Lower leg skin (tissue), 3 donors: ENCODE results near the gene ZMYND11.

Experiments
- POLR2A ChIP-seq, 2 donors: fragments of 450-650 bp; IDR thresholded peaks; one replicate each; pipeline ENCODE4 v1.6.1; 2016 to 2017; ENCODE audit warnings: antibody characterized with exemption in 2 of 2, mild to moderate bottlenecking in 1 of 2, moderate library complexity in 1 of 2
- TF ChIP-seq, protein P1 (sequence below), 3 donors: fragments of 450-650 bp; IDR thresholded peaks; one replicate each; pipeline ENCODE4 v1.5.1; 2016; ENCODE audit warnings: antibody characterized with exemption in 3 of 3, mild to moderate bottlenecking in 3 of 3, moderate library complexity in 2 of 3

DNA sequence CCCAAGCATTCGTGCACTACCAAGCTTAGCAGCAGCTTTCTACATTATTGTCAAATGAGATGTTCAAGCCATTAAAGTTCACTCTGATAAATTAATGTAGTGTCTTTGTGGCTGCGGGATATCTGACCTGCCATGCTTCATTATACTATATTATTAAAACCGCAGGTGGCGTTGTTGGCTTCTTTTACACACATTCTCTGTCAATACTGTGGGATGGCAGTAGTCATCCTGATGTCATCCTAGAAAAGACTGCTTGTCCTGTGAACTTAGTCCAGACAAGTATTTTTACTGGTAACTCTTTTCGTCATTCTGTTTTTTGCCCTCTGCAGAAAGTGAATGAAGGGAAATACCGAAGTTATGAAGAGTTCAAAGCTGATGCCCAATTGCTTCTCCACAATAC, 103.9 kb downstream of the ZMYND11 start:
- TF ChIP-seq, protein P1, sequence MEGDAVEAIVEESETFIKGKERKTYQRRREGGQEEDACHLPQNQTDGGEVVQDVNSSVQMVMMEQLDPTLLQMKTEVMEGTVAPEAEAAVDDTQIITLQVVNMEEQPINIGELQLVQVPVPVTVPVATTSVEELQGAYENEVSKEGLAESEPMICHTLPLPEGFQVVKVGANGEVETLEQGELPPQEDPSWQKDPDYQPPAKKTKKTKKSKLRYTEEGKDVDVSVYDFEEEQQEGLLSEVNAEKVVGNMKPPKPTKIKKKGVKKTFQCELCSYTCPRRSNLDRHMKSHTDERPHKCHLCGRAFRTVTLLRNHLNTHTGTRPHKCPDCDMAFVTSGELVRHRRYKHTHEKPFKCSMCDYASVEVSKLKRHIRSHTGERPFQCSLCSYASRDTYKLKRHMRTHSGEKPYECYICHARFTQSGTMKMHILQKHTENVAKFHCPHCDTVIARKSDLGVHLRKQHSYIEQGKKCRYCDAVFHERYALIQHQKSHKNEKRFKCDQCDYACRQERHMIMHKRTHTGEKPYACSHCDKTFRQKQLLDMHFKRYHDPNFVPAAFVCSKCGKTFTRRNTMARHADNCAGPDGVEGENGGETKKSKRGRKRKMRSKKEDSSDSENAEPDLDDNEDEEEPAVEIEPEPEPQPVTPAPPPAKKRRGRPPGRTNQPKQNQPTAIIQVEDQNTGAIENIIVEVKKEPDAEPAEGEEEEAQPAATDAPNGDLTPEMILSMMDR (IDR thresholded peaks at IDR 0.05): no peak
- no peak for TF ChIP-seq POLR2A (IDR thresholded peaks at IDR 0.05)
